GM12878 (cell line): ENCODE data around the gene CYLC2. TPM values are rescaled to one million over a fixed set of nuclear protein-coding genes. Genes with fewer than 3 reads are reported as not detected.

Source experiments
- ATAC-seq: fragments of 200-7000 bp; cut with Tn5 transposase; 3 replicates; pipeline ENCODE4 v1.9.1; 2020; ENCODE audit warnings: mild to moderate bottlenecking, moderate library complexity
- Bru-seq: library from RNA; stranded (reverse); fragments of 400-500 nt; gene quantifications from one replicate; lab custom pipeline; 2021; lab: Mats Ljungman, UMichigan
- BruChase-seq, 2 experiments: library from RNA; stranded (reverse); fragments of 400-500 nt; gene quantifications; one replicate each; lab custom pipeline; 2021; lab: Mats Ljungman, UMichigan
- BruUV-seq: library from RNA; stranded (reverse); fragments of 400-500 nt; replicated peaks from 2 replicates; lab custom pipeline; 2021; lab: Mats Ljungman, UMichigan
- CTCF ChIA-PET: fragments of 300-600 bp; sonication (Branson Sonifier 250); formaldehyde crosslinking; extraction: SDS; loops from one replicate; lab custom pipeline; 2021; ENCODE audit warnings: inconsistent platforms; lab: Yijun Ruan, JAX
- POLR2A ChIA-PET: fragments of 350-600 bp; formaldehyde crosslinking; extraction: SDS; loops from one replicate; lab custom pipeline; 2021; ENCODE audit warnings: inconsistent platforms; lab: Charles Lee
- RAD21 ChIA-PET: fragments of 300-600 bp; sonication (Branson Sonifier 250); formaldehyde crosslinking; loops from one replicate; lab custom pipeline; 2023; ENCODE audit warnings: antibody characterized with exemption; ENCODE audit not compliant: unreplicated experiment; lab: Charles Lee
- SMC1A ChIA-PET: fragments of 300-600 bp; sonication (Branson Sonifier 250); formaldehyde crosslinking; loops from one replicate; lab custom pipeline; 2023; ENCODE audit not compliant: unreplicated experiment, uncharacterized antibody; lab: Charles Lee
- DNase-seq: peaks from one replicate; pipeline ENCODE4 v3.0.0-alpha.2; 2011; ENCODE audit warnings: low read depth, low spot score
- FAIRE-seq: peaks from 3 replicates; lab custom pipeline; 2011; peaks lifted over from hg19 to GRCh38; lab: Jason Lieb, UNC
- H2AFZ ChIP-seq: 2 replicates; pipeline ENCODE4 v1.6.0; 2011; ENCODE audit warnings: low read depth, low read length, control low read depth; ENCODE audit not compliant: control insufficient read depth
- H3K27ac ChIP-seq: 2 replicates; pipeline ENCODE4 v1.5.1; 2011; ENCODE audit warnings: control low read depth; ENCODE audit not compliant: control insufficient read depth, insufficient read depth
- H3K27me3 ChIP-seq, 2 experiments: replicated peaks in 1 of 2; 2 replicates each; pipeline versions ENCODE4 v1.6.0 to v1.6.1; 2011; ENCODE audit warnings: low read length in 1 of 2; ENCODE audit not compliant: control insufficient read depth in 2 of 2, insufficient read depth in 2 of 2
- H3K36me3 ChIP-seq, 2 experiments: 2 replicates each; pipeline ENCODE4 v1.5.1; 2011; ENCODE audit warnings: low read length in 1 of 2; ENCODE audit not compliant: control insufficient read depth in 2 of 2, insufficient read depth in 2 of 2
- H3K4me1 ChIP-seq: 2 replicates; pipeline ENCODE4 v1.6.1; 2011; ENCODE audit warnings: mild to moderate bottlenecking, low read length, moderate library complexity, mixed read lengths; ENCODE audit not compliant: control insufficient read depth, insufficient read depth
- H3K4me2 ChIP-seq: 2 replicates; pipeline ENCODE4 v1.6.0; 2011; ENCODE audit warnings: control low read depth; ENCODE audit not compliant: control insufficient read depth, insufficient read depth
- H3K4me3 ChIP-seq: fragments of 200-600 bp; sonication (generic); 2 replicates; pipeline ENCODE4 v1.5.1; 2016
- H3K79me2 ChIP-seq: 2 replicates; pipeline ENCODE4 v1.6.0; 2011; ENCODE audit warnings: low read length; ENCODE audit not compliant: control insufficient read depth, insufficient read depth
- H3K9ac ChIP-seq: 2 replicates; pipeline ENCODE4 v1.8.0; 2011; ENCODE audit warnings: low read length, control low read depth, mixed read lengths; ENCODE audit not compliant: control insufficient read depth, insufficient read depth
- H3K9me3 ChIP-seq: replicated peaks from 3 replicates; pipeline ENCODE4 v1.5.1; 2011; ENCODE audit warnings: mild to moderate bottlenecking, low read length; ENCODE audit not compliant: control insufficient read depth, insufficient read depth
- H4K20me1 ChIP-seq: 2 replicates; pipeline ENCODE4 v1.6.0; 2011; ENCODE audit not compliant: control insufficient read depth, insufficient read depth
- ASH2L ChIP-seq: fragments of 300-600, 200-600 bp; sonication (generic); IDR thresholded peaks from 2 replicates; pipeline ENCODE4 v1.6.1; 2017; ENCODE audit warnings: low read depth, mild to moderate bottlenecking, borderline replicate concordance
- CHD4 ChIP-seq: fragments of 200-600 bp; sonication (generic); IDR thresholded peaks from 2 replicates; pipeline ENCODE4 v1.6.1; 2016; ENCODE audit warnings: mild to moderate bottlenecking
- EP300 ChIP-seq, 2 experiments: fragments of 150-350 bp in 1 of 2; IDR thresholded peaks; 2 replicates each; pipeline ENCODE4 v1.6.1; 2011 to 2012; ENCODE audit warnings: low read depth in 2 of 2, low read length in 2 of 2, borderline replicate concordance in 1 of 2, improper control_type of control experiment in 1 of 2, inconsistent platforms in 1 of 2; ENCODE audit not compliant: control insufficient read depth in 1 of 2
- FOXK2 ChIP-seq: fragments of 450-650 bp; IDR thresholded peaks from 2 replicates; pipeline ENCODE4 v1.6.1; 2017; ENCODE audit warnings: mild to moderate bottlenecking, moderate library complexity
- GABPA ChIP-seq: IDR thresholded peaks from 2 replicates; pipeline ENCODE4 v1.6.1; 2014; ENCODE audit warnings: antibody characterized with exemption, low read depth, mild to moderate bottlenecking, inconsistent platforms
- IKZF1 ChIP-seq: fragments of 450-650 bp; conservative IDR thresholded peaks from 2 replicates; pipeline ENCODE4 v1.6.1; 2017; ENCODE audit warnings: antibody characterized with exemption, mild to moderate bottlenecking
- IKZF2 ChIP-seq, 2 experiments: fragments of 450-650 bp; IDR thresholded peaks; 2 replicates each; pipeline ENCODE4 v1.6.1; 2017; ENCODE audit warnings: mild to moderate bottlenecking in 2 of 2, moderate library complexity in 2 of 2
- IRF4 ChIP-seq: IDR thresholded peaks from 2 replicates; pipeline ENCODE4 v1.6.1; 2011; ENCODE audit warnings: low read depth, low read length
- NFIC ChIP-seq: IDR thresholded peaks from 2 replicates; pipeline ENCODE4 v1.6.1; 2012; ENCODE audit warnings: low read depth, mild to moderate bottlenecking, inconsistent platforms, low read length, moderate library complexity
- NR2C1 ChIP-seq: fragments of 450-650 bp; IDR thresholded peaks from 2 replicates; pipeline ENCODE4 v1.6.1; 2017; ENCODE audit warnings: antibody characterized with exemption, mild to moderate bottlenecking, moderate library complexity
- PAX8 ChIP-seq: fragments of 450-650 bp; IDR thresholded peaks from 2 replicates; pipeline ENCODE4 v1.6.1; 2017; ENCODE audit warnings: mild to moderate bottlenecking, moderate library complexity
- POLR2A ChIP-seq: IDR thresholded peaks from 2 replicates; pipeline ENCODE4 v1.6.1; 2011; ENCODE audit warnings: low read depth, mild to moderate bottlenecking, low read length
- POLR2AphosphoS2 ChIP-seq: IDR thresholded peaks from 2 replicates; pipeline ENCODE4 v1.6.1; 2011; ENCODE audit warnings: low read depth, mild to moderate bottlenecking, low read length, improper control_type of control experiment, moderate library complexity
- RAD51 ChIP-seq: fragments of 450-650 bp; IDR thresholded peaks from 2 replicates; pipeline ENCODE4 v1.6.1; 2016; ENCODE audit warnings: moderate library complexity, mild to moderate bottlenecking, inconsistent platforms
- RBBP5 ChIP-seq: fragments of 200-600 bp; sonication (generic); conservative IDR thresholded peaks from 2 replicates; pipeline ENCODE4 v1.6.1; 2016
- in situ Hi-C: fragments of 300-500 bp; cut with MboI; formaldehyde crosslinking; loops from 9 replicates; pipeline ENCODE4 v1.14.3; 2018; ENCODE audit warnings: mixed read lengths
- intact Hi-C: fragments of 100-400 bp; cut with micrococcal nuclease; formaldehyde crosslinking; loops from one replicate; pipeline ENCODE4 v1.14.2; 2022; ENCODE audit not compliant: unreplicated experiment
- long read RNA-seq, 2 experiments: library from polyadenylated mRNA; unstranded; transcript quantifications; one replicate each; pipeline ENCODE4 v2.0.0, GENCODE V29; 2019 to 2020
- polyA minus RNA-seq, 3 experiments: library from RNA; depleted of rRNA, polyadenylated mRNA; stranded (reverse); fragments of >200 nt; gene quantifications; 2 replicates each; pipeline ENCODE4 v1.2.3, GENCODE V29; 2011
- polyA plus RNA-seq, 11 experiments: library from polyadenylated mRNA; depleted of rRNA in 4 of 11; unstranded in 6 of 11; stranded (reverse) in 5 of 11; fragments of >200 nt; fragmentation: Nextera tagmentation in 4 of 11; fragmentation: Illumina TruSeq in 1 of 11; extraction: Ambion mirVana in 4 of 11; extraction: Trizol in 1 of 11; gene quantifications; 1 replicate in 1 of 11; 2 replicates in 10 of 11; pipeline versions ENCODE4 v1.2.1 to v1.2.3, GENCODE V29; 2011 to 2016; ENCODE audit warnings: inconsistent platforms in 2 of 11, missing spikeins in 2 of 11, low read depth in 1 of 11
- total RNA-seq, 4 experiments: library from RNA; depleted of rRNA in 3 of 4; stranded (reverse); fragments of >200 nt in 3 of 4; fragmentation: Illumina TruSeq in 1 of 4; extraction: Trizol in 1 of 4; gene quantifications; 2 replicates each; pipeline versions ENCODE4 v1.2.1 to v1.2.3, GENCODE V29; 2013 to 2021
- TF ChIP-seq, protein P1 (sequence below): IDR thresholded peaks from 2 replicates; pipeline ENCODE4 v1.6.1; 2012; ENCODE audit warnings: mild to moderate bottlenecking, low read depth, low read length

Gene CYLC2, protein sequence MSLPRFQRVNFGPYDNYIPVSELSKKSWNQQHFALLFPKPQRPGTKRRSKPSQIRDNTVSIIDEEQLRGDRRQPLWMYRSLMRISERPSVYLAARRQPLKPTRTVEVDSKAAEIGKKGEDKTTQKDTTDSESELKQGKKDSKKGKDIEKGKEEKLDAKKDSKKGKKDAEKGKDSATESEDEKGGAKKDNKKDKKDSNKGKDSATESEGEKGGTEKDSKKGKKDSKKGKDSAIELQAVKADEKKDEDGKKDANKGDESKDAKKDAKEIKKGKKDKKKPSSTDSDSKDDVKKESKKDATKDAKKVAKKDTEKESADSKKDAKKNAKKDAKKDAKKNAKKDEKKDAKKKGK
- not detected in 2 replicates for total RNA-seq (2013; cell fraction: nucleolus; rRNA removed)
- total RNA-seq (2014; rRNA removed) (not detected in 2 replicates), total RNA-seq (2014; rRNA removed; fragmentation: Illumina TruSeq; extraction: Trizol) (not detected in 2 replicates), total RNA-seq (2021) (not detected in 2 replicates), polyA plus RNA-seq (2011; rRNA removed) (not detected in 2 replicates), polyA plus RNA-seq (2014; fragmentation: Illumina TruSeq; extraction: Trizol) (not detected in 2 replicates), polyA plus RNA-seq (2014; fragmentation: Nextera tagmentation; extraction: Ambion mirVana) (not detected), polyA plus RNA-seq (2014; rRNA removed) (not detected in 2 replicates), polyA plus RNA-seq (2016; fragmentation: Nextera tagmentation; extraction: Ambion mirVana) (not detected), polyA minus RNA-seq (2011; rRNA and poly(A)+ RNA removed) (not detected in 2 replicates), Bru-seq, nascent RNA (not detected), BruChase-seq, experiment 1, labeled RNA remaining after a 6-hour chase (not detected), BruChase-seq, experiment 2, labeled RNA remaining after a 2-hour chase (not detected)
- polyA plus RNA-seq (2011; ENCODE audit: low read depth): not detected
- not detected in 2 replicates for polyA plus RNA-seq (2011; cell fraction: cytosol; rRNA removed)
- not detected in 2 replicates for polyA plus RNA-seq (2011; cell fraction: nucleus; rRNA removed)
- not detected in 2 replicates for polyA plus RNA-seq (2012)
- polyA minus RNA-seq (2011; cell fraction: cytosol; rRNA and poly(A)+ RNA removed): not detected in 2 replicates
- not detected in 2 replicates for polyA minus RNA-seq (2011; cell fraction: nucleus; rRNA and poly(A)+ RNA removed)
- long read RNA-seq, experiment 1: 0 reads
- long read RNA-seq, experiment 2: 0 reads

DNA sequence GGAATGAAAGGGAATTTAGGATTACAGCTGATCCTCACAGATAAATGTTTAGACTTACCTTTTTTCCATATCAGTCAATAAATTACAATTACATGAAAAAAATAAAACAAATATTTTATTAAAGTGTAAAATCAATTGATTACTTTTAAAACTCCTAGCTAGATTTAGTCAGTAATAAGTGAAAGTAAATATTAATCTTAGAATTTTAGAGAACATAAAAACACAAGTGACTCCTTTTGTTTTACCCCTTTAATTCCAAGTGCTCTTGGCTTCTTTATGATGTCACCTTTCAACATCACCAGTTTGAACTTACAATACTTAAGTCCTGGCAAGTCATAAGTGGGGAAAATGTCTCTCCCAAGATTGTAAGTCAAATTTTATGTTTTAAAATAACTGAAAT, at the start of gene CYLC2:
TSS of gene CYLC2 (plus strand) at position 301 of the 400 bp plus-strand sequence. CDS start at position 349, 48 bp downstream.
- Histone ChIP-seq H3K9me3 (no peaks in the 10 kb centered on the region), H4K20me1 (no peaks in the 10 kb centered on the region), H2AFZ (no peak within 1 kb of the TSS), H3K27ac (no peak within 1 kb of the TSS), H3K4me3 (no peak within 1 kb of the TSS), H3K79me2 (no peaks in the 10 kb centered on the region), H3K27me3 (no peaks in the 10 kb centered on the region), H3K9ac (no peak within 1 kb of the TSS), H3K4me2 (no peak within 1 kb of the TSS), H3K4me1 (no peaks in the 10 kb centered on the region), H3K36me3 (no peaks in the 10 kb centered on the region)
- intact Hi-C loops: no loop called here
- SMC1A ChIA-PET: no interaction called here
- no TSS peak for BruUV-seq
- in situ Hi-C loops: no loop called here
- FAIRE-seq (no peak), ATAC-seq (no peak), DNase-seq (no peak)
- CTCF ChIA-PET: interaction anchor here (0.6 kb wide), 1 partner anchor 1081 kb away, joined by 3 read pairs; no protein-coding TSS in a partner anchor
- TF ChIP-seq FOXK2: no peak
- TF ChIP-seq GABPA: no peak
- TF ChIP-seq, protein P1, sequence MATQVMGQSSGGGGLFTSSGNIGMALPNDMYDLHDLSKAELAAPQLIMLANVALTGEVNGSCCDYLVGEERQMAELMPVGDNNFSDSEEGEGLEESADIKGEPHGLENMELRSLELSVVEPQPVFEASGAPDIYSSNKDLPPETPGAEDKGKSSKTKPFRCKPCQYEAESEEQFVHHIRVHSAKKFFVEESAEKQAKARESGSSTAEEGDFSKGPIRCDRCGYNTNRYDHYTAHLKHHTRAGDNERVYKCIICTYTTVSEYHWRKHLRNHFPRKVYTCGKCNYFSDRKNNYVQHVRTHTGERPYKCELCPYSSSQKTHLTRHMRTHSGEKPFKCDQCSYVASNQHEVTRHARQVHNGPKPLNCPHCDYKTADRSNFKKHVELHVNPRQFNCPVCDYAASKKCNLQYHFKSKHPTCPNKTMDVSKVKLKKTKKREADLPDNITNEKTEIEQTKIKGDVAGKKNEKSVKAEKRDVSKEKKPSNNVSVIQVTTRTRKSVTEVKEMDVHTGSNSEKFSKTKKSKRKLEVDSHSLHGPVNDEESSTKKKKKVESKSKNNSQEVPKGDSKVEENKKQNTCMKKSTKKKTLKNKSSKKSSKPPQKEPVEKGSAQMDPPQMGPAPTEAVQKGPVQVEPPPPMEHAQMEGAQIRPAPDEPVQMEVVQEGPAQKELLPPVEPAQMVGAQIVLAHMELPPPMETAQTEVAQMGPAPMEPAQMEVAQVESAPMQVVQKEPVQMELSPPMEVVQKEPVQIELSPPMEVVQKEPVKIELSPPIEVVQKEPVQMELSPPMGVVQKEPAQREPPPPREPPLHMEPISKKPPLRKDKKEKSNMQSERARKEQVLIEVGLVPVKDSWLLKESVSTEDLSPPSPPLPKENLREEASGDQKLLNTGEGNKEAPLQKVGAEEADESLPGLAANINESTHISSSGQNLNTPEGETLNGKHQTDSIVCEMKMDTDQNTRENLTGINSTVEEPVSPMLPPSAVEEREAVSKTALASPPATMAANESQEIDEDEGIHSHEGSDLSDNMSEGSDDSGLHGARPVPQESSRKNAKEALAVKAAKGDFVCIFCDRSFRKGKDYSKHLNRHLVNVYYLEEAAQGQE: no peak
- no peak for TF ChIP-seq RAD51
- no peak for TF ChIP-seq ASH2L
- TF ChIP-seq IRF4: no peak
- TF ChIP-seq POLR2A: no peak
- TF ChIP-seq IKZF1: no peak
- no peak for TF ChIP-seq NFIC
- TF ChIP-seq NR2C1: no peak
- no peak for TF ChIP-seq CHD4
- TF ChIP-seq PAX8: no peak
- no peak for TF ChIP-seq IKZF2 (IDR thresholded peaks at IDR 0.05)
- no peak for TF ChIP-seq RBBP5
- TF ChIP-seq POLR2AphosphoS2: no peak
- TF ChIP-seq EP300 (IDR thresholded peaks at IDR 0.05; ENCODE audit: borderline replicate concordance in 1 of 2, control insufficient read depth in 1 of 2, low read depth in 2 of 2, low read length in 2 of 2): no peak
- POLR2A ChIA-PET: no interaction called here
- RAD21 ChIA-PET: no interaction called here
